HG03280 (cell line): ENCODE results near the gene RPLP1.
"Not testable (repeated sequence)": the region's sequence is repeated elsewhere in the genome, so short reads cannot be mapped to it uniquely, and the experiment has no call there.

Experiments
- ATAC-seq: cut with Tn5 transposase; IDR thresholded peaks from one replicate; pipeline ENCODE4 v1.9.1; 2021; ENCODE audit warnings: mild to moderate bottlenecking, moderate library complexity; ENCODE audit not compliant: unreplicated experiment

Gene RPLP1

GRCh38 chr15:69436951-69437350, 15.7 kb upstream of the RPLP1 start:
- ATAC-seq = no peak

GRCh38 chr15:69439623-69440022, 13.0 kb upstream of the RPLP1 start:
- ATAC-seq = no peak

GRCh38 chr15:69443032-69443611, 9.5 kb upstream of the RPLP1 start:
- ATAC-seq = no peak

DNA sequence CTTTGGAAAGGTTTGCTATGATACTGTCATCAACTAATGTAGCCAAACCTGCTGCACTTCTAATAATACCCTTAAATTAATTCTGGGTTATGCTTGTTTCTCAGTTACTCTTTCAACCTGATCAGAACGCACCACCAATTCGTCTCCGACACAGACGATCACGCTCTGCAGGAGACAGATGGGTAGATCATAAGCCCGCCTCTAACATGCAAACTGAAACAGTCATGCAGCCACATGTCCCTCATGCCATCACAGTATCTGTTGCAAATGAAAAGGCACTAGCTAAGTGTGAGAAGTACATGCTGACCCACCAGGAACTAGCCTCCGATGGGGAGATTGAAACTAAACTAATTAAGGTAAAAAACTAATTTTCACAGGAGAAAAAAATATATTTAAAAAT, 7.9 kb upstream of the RPLP1 start:
- ATAC-seq = no peak

GRCh38 chr15:69446953-69447352, 5.7 kb upstream of the RPLP1 start:
- ATAC-seq = no peak

GRCh38 chr15:69450221-69450620, 2.4 kb upstream of the RPLP1 start:
- not testable (repeated sequence) for ATAC-seq

DNA sequence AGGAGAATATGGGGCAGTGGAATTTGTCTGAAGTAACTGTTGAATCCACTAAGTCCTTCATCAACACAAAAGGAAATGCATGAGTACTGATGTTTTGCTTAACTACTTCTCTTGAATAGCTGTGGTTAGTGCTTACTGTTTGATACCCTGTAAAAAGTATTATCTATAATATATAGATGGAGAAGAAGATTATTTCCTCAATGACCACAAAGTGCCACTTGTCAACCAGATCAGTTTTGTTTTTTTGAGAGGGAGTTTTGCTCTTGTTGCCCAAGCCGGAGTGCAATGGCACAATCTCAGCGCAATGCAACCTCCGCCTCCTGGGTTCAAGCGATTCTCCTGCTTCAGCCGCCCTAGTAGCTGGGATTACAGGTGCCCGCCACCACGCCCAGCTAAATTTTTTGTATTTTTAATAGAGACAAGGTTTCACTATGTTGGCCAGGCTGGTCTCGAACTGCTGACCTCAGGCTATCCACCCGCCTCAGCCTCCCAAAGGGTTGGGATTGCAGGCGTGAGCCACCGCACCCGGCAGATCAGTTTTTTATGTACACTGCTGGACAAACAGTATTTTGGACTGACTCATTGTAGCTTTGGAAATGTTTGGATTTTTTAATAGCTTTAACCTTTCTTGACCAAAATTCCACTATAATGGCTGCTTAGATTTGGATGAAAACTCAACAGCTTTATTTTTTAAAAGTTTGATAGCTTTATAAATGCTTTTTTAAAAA, 1.5 kb upstream of the RPLP1 start:
- no peak for ATAC-seq

DNA sequence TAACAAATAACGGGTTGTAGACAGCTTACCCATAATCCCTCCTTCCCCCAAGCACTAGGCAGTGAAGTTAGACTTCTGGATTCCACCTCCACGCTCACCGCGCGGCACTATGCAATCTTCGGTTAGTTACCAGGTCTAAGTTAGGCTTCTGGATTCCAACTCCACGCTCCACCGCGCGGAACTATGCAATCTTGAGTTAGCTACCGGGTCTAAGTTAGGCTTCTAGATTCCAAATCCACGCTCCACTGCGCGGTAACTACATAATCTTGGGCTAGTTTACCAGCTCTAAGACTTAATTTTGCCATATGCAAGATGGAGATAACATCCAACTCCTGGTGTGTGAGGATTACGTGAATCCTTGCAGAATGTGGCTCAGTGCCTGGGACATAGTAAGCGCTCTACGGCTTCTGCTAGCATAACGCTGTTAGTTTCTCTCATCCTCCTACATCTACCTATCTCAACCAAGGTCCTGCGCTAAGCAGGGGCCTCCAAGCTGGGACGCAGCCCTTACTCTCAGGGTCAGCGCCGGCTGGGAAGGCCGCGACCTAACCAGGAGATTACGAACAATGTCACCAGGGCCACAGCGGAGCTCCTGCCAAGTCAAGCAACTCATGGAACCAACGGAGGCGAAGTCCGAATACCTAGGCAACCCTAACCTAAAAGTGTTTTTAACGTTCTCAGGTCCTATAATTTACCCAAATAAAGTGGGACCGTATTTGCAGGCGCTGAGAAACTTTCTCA, 497 bp upstream of the RPLP1 start:
- ATAC-seq = peak; percentile 23

DNA sequence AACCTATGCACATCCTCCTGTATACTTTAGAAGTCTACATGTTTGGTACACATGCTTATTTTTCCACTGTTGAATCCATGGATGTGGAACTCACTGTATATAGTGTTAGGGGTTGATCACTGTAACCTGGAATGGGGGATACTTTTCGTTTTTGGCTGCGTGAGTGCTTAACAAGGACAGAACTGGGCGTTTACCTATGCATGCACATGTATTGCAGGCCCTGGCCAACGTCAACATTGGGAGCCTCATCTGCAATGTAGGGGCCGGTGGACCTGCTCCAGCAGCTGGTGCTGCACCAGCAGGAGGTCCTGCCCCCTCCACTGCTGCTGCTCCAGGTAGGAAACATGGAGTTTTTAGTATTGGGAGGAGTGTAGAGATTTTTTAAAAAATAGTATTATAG, 2.3 kb downstream of the RPLP1 start:
- ATAC-seq = no peak

- no peak for ATAC-seq
Measured at GRCh38 chr15:69456208-69457166, 3.9 kb downstream of the RPLP1 start.

GRCh38 chr15:69457304-69458280, 5.0 kb downstream of the RPLP1 start:
- no peak for ATAC-seq

DNA sequence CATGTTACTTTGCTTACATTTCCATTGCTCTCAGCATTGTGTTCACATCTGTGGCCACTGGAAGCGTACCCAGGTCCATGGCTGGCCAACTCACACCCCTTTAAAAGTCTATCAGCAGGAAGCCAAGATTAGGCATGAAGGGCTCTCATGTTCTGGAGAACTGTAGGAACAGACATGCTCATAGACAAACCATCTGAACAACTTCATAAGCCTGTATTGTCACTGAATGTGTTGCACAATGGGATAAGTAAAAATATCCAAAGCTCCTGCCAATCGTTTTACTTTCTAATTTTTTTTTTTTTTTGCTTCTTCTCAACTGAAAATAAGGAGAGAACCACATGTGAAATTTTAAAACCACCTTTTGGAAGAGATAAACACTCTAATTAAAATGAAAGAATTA, 6.4 kb downstream of the RPLP1 start:
- no peak for ATAC-seq

GRCh38 chr15:69460481-69460880, 7.9 kb downstream of the RPLP1 start:
- ATAC-seq = no peak

DNA sequence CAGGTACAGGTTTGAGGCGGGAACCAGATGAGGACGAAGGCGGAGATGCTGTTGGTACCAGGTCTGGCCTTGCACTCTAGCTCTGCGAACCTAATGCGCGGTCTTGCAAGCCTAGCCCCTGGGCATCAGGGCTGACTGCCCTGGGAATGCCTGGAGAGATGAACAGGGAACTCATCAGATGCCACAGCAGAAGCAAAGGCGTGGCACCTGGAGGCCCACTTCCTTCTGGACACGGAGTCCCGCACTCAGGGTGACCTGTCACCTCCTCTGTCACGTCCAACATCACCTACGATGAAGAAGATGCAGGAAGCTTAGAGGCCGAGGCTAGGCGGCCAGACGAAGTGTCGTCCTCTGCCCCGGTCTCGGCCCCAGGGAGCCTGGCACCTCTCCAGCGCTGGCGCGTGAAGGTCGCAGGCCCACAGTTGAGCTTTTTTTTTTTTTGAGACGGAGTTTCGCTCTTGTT, 9.4 kb downstream of the RPLP1 start:
- no peak for ATAC-seq

- ATAC-seq = peak; percentile 93
Measured at GRCh38 chr15:69462493-69463181, 10.0 kb downstream of the RPLP1 start.

DNA sequence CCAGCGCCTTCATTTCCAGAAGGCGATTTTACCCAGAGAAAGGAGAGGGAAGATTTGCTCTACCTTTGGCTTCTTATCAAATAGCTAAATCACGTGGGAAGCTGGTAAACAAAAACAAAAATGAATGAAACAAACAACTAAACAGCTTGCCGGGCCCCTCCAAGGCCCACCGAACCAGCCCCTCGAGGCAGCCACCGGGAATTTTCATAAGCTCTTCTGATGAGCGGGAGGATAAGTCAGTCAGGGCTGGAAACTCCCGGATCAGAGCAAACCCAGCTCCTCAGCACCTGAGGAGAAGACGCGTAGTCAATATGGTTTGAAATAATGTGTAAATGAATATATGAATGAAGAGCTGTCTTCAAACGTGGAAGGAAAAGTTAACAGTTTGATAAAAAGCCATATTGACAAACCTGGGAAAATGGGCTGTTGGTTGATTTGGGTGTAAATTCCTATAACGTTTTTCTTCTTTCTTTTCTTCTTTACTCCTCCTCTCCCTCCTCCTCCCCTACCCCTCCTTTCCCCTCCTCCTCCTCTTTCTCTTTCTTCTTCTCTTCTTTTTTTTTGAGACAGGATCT, 10.7 kb downstream of the RPLP1 start:
- no peak for ATAC-seq

DNA sequence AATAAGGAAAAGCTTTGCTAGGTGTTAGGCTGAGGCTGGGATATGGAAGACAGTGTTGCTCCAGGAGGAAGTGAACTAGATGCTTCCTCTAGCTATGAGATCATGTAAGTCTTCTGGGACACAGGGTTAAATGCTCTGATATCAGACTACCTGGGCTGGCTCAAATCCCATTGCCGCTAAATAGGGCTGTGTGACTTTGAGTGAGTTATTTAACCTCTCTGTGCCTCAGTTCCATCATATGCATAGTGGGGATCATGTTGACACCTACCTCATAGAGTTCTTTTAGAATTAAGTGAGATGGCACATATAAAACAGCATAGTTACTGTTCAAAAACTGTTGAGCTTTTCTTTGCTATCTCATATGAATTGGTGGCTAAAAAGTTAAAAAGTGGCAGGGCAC, 12.6 kb downstream of the RPLP1 start:
- no peak for ATAC-seq

GRCh38 chr15:69466733-69467132, 14.1 kb downstream of the RPLP1 start:
- ATAC-seq = no peak

DNA sequence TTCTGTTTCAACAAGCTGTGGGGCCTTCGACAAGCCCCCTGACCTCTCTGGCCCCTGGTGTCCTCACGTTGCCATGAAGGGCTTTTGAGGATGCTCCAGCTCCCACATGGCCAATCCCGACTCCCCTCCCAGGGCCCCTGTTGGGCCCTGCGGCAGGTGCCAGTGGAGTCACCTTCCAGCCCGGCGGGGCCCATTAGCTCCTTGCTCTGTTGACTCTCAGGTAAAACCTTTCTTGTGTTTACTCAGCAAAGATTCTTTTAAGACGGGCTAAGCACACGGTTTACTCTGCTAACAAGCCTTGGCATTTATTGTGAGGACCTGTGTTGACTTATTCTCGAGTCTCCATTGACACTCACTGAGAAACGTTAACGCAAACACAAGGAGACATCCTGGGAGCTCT, 15.0 kb downstream of the RPLP1 start:
- ATAC-seq = no peak
